Mesendoderm (in vitro differentiated cells): ENCODE data around the gene PDE6C.

Experiments
- DNase-seq: peaks from one replicate; pipeline ENCODE4 v3.0.0; 2013
- H2AK5ac ChIP-seq: 2 replicates; pipeline ENCODE4 v1.6.1; 2013; ENCODE audit warnings: low read length, inconsistent platforms
- H2BK120ac ChIP-seq: 2 replicates; pipeline ENCODE4 v1.6.1; 2013; ENCODE audit warnings: low read depth, mild to moderate bottlenecking, low read length, moderate library complexity, mixed read lengths
- H2BK15ac ChIP-seq: replicated peaks from 2 replicates; pipeline ENCODE4 v1.6.1; 2013; ENCODE audit warnings: low read depth, mild to moderate bottlenecking, moderate library complexity
- H2BK5ac ChIP-seq: 2 replicates; pipeline ENCODE4 v1.6.1; 2013; ENCODE audit warnings: low read length, inconsistent platforms
- H3K18ac ChIP-seq: 2 replicates; pipeline ENCODE4 v1.6.1; 2013; ENCODE audit warnings: mild to moderate bottlenecking, low read length, mixed read lengths
- H3K23ac ChIP-seq: one replicate; pipeline ENCODE4 v1.6.1; 2013; ENCODE audit warnings: low read length
- H3K27ac ChIP-seq: 2 replicates; pipeline ENCODE4 v1.5.1; 2013; ENCODE audit warnings: low read depth, mild to moderate bottlenecking, inconsistent platforms, low read length, moderate library complexity
- H3K27me3 ChIP-seq: 2 replicates; pipeline ENCODE4 v1.6.1; 2013; ENCODE audit warnings: low read length, control low read depth, mild to moderate bottlenecking, inconsistent platforms; ENCODE audit not compliant: insufficient read depth, poor library complexity
- H3K36me3 ChIP-seq: 2 replicates; pipeline ENCODE4 v1.6.1; 2013; ENCODE audit warnings: low read length, inconsistent platforms; ENCODE audit not compliant: control insufficient read depth, insufficient read depth
- H3K4ac ChIP-seq: one replicate; pipeline ENCODE4 v1.6.1; 2013; ENCODE audit warnings: low read depth, mild to moderate bottlenecking, low read length, moderate library complexity
- H3K4me1 ChIP-seq: 2 replicates; pipeline ENCODE4 v1.6.1; 2013; ENCODE audit warnings: low read depth, low read length, inconsistent platforms; ENCODE audit not compliant: control insufficient read depth
- H3K4me2 ChIP-seq: 2 replicates; pipeline ENCODE4 v1.6.1; 2013; ENCODE audit warnings: low read length
- H3K4me3 ChIP-seq: 2 replicates; pipeline ENCODE4 v1.5.1; 2013; ENCODE audit warnings: mild to moderate bottlenecking, low read length
- H3K56ac ChIP-seq: one replicate; pipeline ENCODE4 v1.6.1; 2013; ENCODE audit warnings: low read length
- H3K79me1 ChIP-seq: 2 replicates; pipeline ENCODE4 v1.6.1; 2013; ENCODE audit warnings: low read length, inconsistent platforms
- H3K79me2 ChIP-seq: 2 replicates; pipeline ENCODE4 v1.6.1; 2013; ENCODE audit warnings: mild to moderate bottlenecking, low read length; ENCODE audit not compliant: control insufficient read depth, insufficient read depth
- H3K9ac ChIP-seq: 2 replicates; pipeline ENCODE4 v1.6.1; 2013; ENCODE audit warnings: low read length, inconsistent platforms
- H4K5ac ChIP-seq: one replicate; pipeline ENCODE4 v1.6.1; 2013; ENCODE audit warnings: low read length
- H4K8ac ChIP-seq: one replicate; pipeline ENCODE4 v1.6.1; 2013; ENCODE audit warnings: low read depth, mild to moderate bottlenecking, control low read depth, low read length, moderate library complexity
- WGBS: extraction: QIAGEN DNeasy Blood & Tissue Kit; methylation state at CpG from one replicate; pipeline ENCODE4 v1.1.7; 2013; ENCODE audit warnings: low lambda C conversion rate, missing lambda C conversion rate; ENCODE audit not compliant: insufficient coverage; ENCODE audit errors: extremely low coverage; 5-methylcytosine and 5-hydroxymethylcytosine counted together

The PDE6C gene

GRCh38 chr10:93622942-93623341 lies 10.6 kb downstream of the PDE6C start:
- no CpG with 5 or more reads among the region's 1 CpG for WGBS
- no peak for DNase-seq
- Histone ChIP-seq H3K27ac (no peak overlapping the region), H2AK5ac (no peak overlapping the region), H3K79me2 (no peaks in the 10 kb centered on the region), H3K4me3 (no peak overlapping the region), H3K18ac (no peak overlapping the region), H4K5ac (no peak overlapping the region), H4K8ac (no peak overlapping the region), H3K4me1 (no peaks in the 10 kb centered on the region), H2BK120ac (no peak overlapping the region), H3K4me2 (no peak overlapping the region), H3K9ac (no peak overlapping the region), H3K36me3 (no peaks in the 10 kb centered on the region), H3K79me1 (no peaks in the 10 kb centered on the region), H3K27me3 (no peaks in the 10 kb centered on the region), H3K23ac (no peak overlapping the region), H3K56ac (no peak overlapping the region), H2BK15ac (no peak overlapping the region), H3K4ac (no peak overlapping the region), H2BK5ac (no peak overlapping the region)

- no peak overlapping the region for H3K18ac ChIP-seq
- H4K8ac ChIP-seq: no peak overlapping the region
Observed at GRCh38 chr10:93628858-93629257, 16.5 kb downstream of the PDE6C start.

GRCh38 chr10:93629647-93630305 lies 17.4 kb downstream of the PDE6C start:
- H3K36me3 ChIP-seq: no peaks in the 10 kb centered on the region
- H3K79me2 ChIP-seq: no peaks in the 10 kb centered on the region
- H2AK5ac ChIP-seq: no peak overlapping the region
- no peak overlapping the region for H2BK5ac ChIP-seq
- no peak overlapping the region for H2BK120ac ChIP-seq
- H3K4ac ChIP-seq: no peak overlapping the region
- no CpG with 5 or more reads among the region's 7 CpGs for WGBS
- H4K5ac ChIP-seq: no peak overlapping the region
- no peak overlapping the region for H3K4me3 ChIP-seq
- H3K9ac ChIP-seq: no peak overlapping the region
- no peak overlapping the region for H3K4me2 ChIP-seq
- no peak for DNase-seq
- no peaks in the 10 kb centered on the region for H3K4me1 ChIP-seq
- no peak overlapping the region for H3K56ac ChIP-seq
- H3K23ac ChIP-seq: no peak overlapping the region
- H3K27me3 ChIP-seq: no peaks in the 10 kb centered on the region
- H3K79me1 ChIP-seq: no peaks in the 10 kb centered on the region
- H4K8ac ChIP-seq: no peak overlapping the region
- no peak overlapping the region for H2BK15ac ChIP-seq
- no peak overlapping the region for H3K18ac ChIP-seq
- no peak overlapping the region for H3K27ac ChIP-seq

More at GRCh38 chr10:93628858-93629257, 16.5 kb downstream of the PDE6C start:
- DNase-seq: no peak
- Histone ChIP-seq H3K79me2 (no peaks in the 10 kb centered on the region), H2BK5ac (no peak overlapping the region), H3K4me2 (no peak overlapping the region), H3K56ac (no peak overlapping the region), H3K4ac (no peak overlapping the region), H3K79me1 (no peaks in the 10 kb centered on the region), H2AK5ac (no peak overlapping the region), H3K27me3 (no peaks in the 10 kb centered on the region), H2BK15ac (no peak overlapping the region), H3K4me3 (no peak overlapping the region), H3K4me1 (no peaks in the 10 kb centered on the region), H2BK120ac (no peak overlapping the region), H4K5ac (no peak overlapping the region), H3K9ac (no peak overlapping the region), H3K36me3 (no peaks in the 10 kb centered on the region), H3K23ac (no peak overlapping the region), H3K27ac (no peak overlapping the region)
- no CpG with 5 or more reads among the region's 4 CpGs for WGBS

GRCh38 chr10:93630625-93631557 lies 18.6 kb downstream of the PDE6C start:
- Histone ChIP-seq H3K56ac (no peak overlapping the region), H2BK120ac (no peak overlapping the region), H3K4ac (no peak overlapping the region), H4K5ac (no peak overlapping the region), H3K4me1 (no peaks in the 10 kb centered on the region), H3K27ac (no peak overlapping the region), H4K8ac (no peak overlapping the region), H3K18ac (no peak overlapping the region), H3K9ac (no peak overlapping the region), H3K4me3 (no peak overlapping the region), H2AK5ac (no peak overlapping the region), H3K27me3 (no peaks in the 10 kb centered on the region), H2BK5ac (no peak overlapping the region), H3K36me3 (no peaks in the 10 kb centered on the region), H2BK15ac (no peak overlapping the region), H3K79me2 (no peaks in the 10 kb centered on the region), H3K23ac (no peak overlapping the region), H3K4me2 (no peak overlapping the region), H3K79me1 (no peaks in the 10 kb centered on the region)
- DNase-seq: no peak
- no CpG with 5 or more reads among the region's 15 CpGs for WGBS

- H3K4me3 ChIP-seq: no peak overlapping the region
- no peaks in the 10 kb centered on the region for H3K4me1 ChIP-seq
- H2AK5ac ChIP-seq: no peak overlapping the region
- H3K56ac ChIP-seq: no peak overlapping the region
- H3K36me3 ChIP-seq: no peaks in the 10 kb centered on the region
- H2BK120ac ChIP-seq: no peak overlapping the region
- no peak for DNase-seq
- no peaks in the 10 kb centered on the region for H3K79me2 ChIP-seq
- no peak overlapping the region for H3K23ac ChIP-seq
- no peak overlapping the region for H3K4ac ChIP-seq
- WGBS: no CpG with 5 or more reads among the region's 7 CpGs
- no peaks in the 10 kb centered on the region for H3K79me1 ChIP-seq
- no peaks in the 10 kb centered on the region for H3K27me3 ChIP-seq
- no peak overlapping the region for H3K27ac ChIP-seq
- H4K5ac ChIP-seq: no peak overlapping the region
- no peak overlapping the region for H4K8ac ChIP-seq
- no peak overlapping the region for H3K9ac ChIP-seq
- H2BK5ac ChIP-seq: no peak overlapping the region
- H2BK15ac ChIP-seq: no peak overlapping the region
- H3K4me2 ChIP-seq: no peak overlapping the region
- no peak overlapping the region for H3K18ac ChIP-seq
Observed at GRCh38 chr10:93639791-93640190, 27.5 kb downstream of the PDE6C start.
